SH-SY5Y (cell line): ENCODE results near the gene DNAAF5.

ENCODE experiments used
- GATA2 ChIP-seq: IDR thresholded peaks from 2 replicates; pipeline ENCODE4 v1.6.1; 2011; ENCODE audit warnings: mild to moderate bottlenecking, low read depth, low read length
- GATA3 ChIP-seq: IDR thresholded peaks from 2 replicates; pipeline ENCODE4 v1.6.1; 2011; ENCODE audit warnings: low read depth, mild to moderate bottlenecking, low read length, moderate library complexity

The DNAAF5 gene

DNA sequence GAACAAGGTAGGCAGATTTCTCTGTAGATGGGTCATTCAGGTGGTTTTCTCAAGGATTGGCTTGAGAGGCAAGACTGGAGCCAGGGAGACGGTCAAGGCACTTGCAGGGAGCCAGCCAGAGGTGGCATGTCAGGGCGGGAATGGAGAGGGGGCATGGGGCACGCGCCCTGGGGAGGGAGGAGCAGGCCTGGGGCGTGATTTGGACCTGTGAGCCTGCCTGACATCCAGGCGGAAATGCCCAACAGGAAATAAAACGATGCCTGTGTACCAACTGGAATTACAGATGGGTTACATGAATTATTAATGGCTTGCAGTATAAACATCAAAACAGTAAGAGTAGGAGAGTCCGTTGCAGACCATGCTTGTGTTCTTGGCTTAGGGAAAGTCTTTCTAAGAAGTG is 97.2 kb downstream of the DNAAF5 start:
- TF ChIP-seq GATA3 (no peak), GATA2 (no peak)

GRCh38 chr7:824081-824480 is 97.6 kb downstream of the DNAAF5 start:
- no peak for TF ChIP-seq GATA3

DNA sequence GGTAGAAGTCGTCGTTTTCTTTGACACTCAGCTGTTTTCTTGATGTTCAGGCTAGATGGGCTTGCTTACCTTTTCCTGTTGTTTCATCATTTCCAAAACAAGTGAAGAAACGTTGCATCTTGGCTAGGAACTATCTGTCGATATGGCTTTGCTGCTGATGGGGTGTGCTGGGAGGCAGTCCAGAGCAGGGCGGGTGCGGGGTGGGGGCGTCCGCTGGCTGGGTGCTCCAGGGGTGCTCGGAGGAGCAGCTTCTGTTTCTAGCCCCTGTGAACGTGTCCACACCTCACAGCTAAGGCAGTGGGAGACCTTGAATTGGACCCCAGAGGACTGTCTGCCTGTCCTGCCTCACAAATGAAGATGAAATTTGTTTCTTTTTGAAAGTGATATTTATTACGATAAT is 98.2 kb downstream of the DNAAF5 start:
- TF ChIP-seq GATA2 = no peak
- no peak for TF ChIP-seq GATA3

GRCh38 chr7:825386-825785 is 98.9 kb downstream of the DNAAF5 start:
- TF ChIP-seq GATA3 (no peak), GATA2 (no peak)

- no peak for TF ChIP-seq GATA3
- TF ChIP-seq GATA2 = no peak
Measured at GRCh38 chr7:826230-826917, 99.9 kb downstream of the DNAAF5 start.

- no peak for TF ChIP-seq GATA2
- no peak for TF ChIP-seq GATA3
Measured at GRCh38 chr7:828793-829561, 102.5 kb downstream of the DNAAF5 start.

DNA sequence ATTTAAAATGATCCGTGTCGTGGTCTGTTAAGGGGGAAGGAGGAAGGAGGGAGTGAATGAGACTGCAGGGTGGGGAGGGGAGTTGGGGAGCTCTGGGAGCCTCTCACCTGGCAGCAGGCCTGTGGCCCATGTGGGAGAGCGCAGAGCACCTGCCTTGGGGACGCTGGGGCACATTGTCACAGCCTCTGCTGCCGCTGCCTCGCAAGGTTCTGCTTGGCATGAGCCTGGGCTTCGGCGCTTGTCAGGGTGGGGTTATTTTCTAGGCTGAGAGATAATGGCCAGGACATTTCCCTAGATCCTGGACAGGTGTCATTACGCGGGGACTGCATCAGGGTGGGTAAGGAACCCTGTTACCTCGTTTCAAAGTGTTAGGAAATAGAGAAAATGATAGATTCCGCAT is 103.6 kb downstream of the DNAAF5 start:
- TF ChIP-seq GATA3 = no peak
- TF ChIP-seq GATA2 = no peak

- TF ChIP-seq GATA2 = no peak
- TF ChIP-seq GATA3 = no peak
Measured at GRCh38 chr7:831596-832166, 105.2 kb downstream of the DNAAF5 start.

GRCh38 chr7:832167-832967 is 105.9 kb downstream of the DNAAF5 start, which contains the start of gene SUN1:
SUN1 (plus strand) TSS chr7:832476; CDS start chr7:832525, 49 bp downstream.
- TF ChIP-seq GATA3 = no peak
- no peak for TF ChIP-seq GATA2

GRCh38 chr7:832968-833424 is 106.5 kb downstream of the DNAAF5 start:
- TF ChIP-seq GATA2 = no peak
- no peak for TF ChIP-seq GATA3

GRCh38 chr7:833601-834258 is 107.2 kb downstream of the DNAAF5 start:
- TF ChIP-seq GATA2 = no peak

GRCh38 chr7:834277-834676 is 107.8 kb downstream of the DNAAF5 start:
- TF ChIP-seq GATA3 = no peak
- TF ChIP-seq GATA2 = no peak

DNA sequence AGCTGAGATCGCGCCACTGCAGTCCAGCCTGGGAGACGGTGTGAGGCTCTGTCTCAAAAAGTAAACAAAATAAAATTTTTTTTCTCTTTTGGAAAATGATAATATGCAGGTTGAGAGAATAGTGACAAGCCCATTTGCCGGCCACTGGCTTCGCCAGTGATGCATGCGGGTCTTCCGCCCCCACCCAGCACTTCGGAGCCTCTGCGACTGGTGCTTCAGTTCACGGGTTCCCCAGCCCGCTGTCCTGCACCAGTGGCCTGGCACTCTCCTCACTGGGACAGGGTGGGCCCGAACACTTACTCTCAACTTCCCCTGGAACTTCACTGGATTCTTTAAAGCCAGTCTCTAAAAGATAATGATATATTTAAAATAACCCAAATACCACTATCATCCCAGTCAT is 108.5 kb downstream of the DNAAF5 start:
- TF ChIP-seq GATA2 = no peak
- TF ChIP-seq GATA3 = no peak
